NCI-H2107 treated with DMSO at 0.1 percent for 48 hours (cell line): ENCODE measurements around the gene GNAO1.
A peak's percentile ranks its signal among the peaks of the same experiment; 100 is the strongest.

Experiments
- DNase-seq: peaks from one replicate; lab custom pipeline; 2025; ENCODE audit not compliant: unreplicated experiment; lab: John Stamatoyannopoulos, UW

The GNAO1 gene

DNA sequence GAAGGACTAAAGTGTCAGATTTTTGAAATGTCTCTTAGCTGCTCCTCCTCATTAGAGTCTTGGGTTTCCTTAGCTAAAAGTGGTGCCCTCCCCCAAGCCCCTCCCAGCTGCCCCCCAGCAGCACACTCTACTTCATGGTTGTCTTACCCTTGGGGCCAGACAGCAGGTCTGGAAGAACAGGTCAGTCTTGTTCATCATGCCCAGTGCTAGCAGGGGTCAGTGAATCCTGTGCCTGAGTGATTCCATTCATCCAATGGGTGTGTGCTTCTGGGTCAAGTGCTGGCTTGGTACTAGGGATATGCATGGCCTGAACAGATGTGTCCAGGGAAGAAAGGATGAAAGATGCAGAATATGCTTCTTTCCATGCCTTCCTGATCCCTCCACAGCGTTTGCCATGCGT, 93.2 kb downstream of the GNAO1 start:
- no peak for DNase-seq

GRCh38 chr16:56286809-56287208, 95.5 kb downstream of the GNAO1 start:
- no peak for DNase-seq

GRCh38 chr16:56288019-56288418, 96.7 kb downstream of the GNAO1 start:
- DNase-seq, result peak; percentile 55

- no peak for DNase-seq
Observed at GRCh38 chr16:56289416-56289815, 98.1 kb downstream of the GNAO1 start.

GRCh38 chr16:56289862-56290261, 98.6 kb downstream of the GNAO1 start:
- DNase-seq, result no peak

DNA sequence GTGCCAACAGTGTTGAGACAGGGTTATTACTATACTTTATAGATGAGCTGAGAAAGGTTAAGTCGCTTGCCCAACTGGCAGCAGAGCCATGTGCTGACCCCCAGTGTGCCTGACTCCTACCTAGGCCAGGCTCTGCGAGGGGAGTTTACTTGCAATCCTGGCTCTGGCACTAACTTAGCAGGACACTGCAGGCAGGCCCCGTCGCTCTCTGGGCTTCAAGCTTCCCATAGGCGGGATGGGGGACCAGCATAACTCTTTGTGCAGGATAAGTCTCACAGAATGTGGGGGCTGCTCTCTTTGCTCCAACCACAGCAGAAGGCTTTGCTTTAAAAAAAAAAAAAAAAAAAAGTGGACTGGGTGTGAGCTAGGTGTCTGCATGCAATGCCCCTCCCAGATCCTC, 102.7 kb downstream of the GNAO1 start:
- no peak for DNase-seq

- no peak for DNase-seq
Observed at GRCh38 chr16:56294579-56294978, 103.3 kb downstream of the GNAO1 start.

GRCh38 chr16:56295059-56295665, 103.9 kb downstream of the GNAO1 start:
- DNase-seq, result no peak

- no peak for DNase-seq
Observed at GRCh38 chr16:56295739-56296527, 104.6 kb downstream of the GNAO1 start.

GRCh38 chr16:56297684-56298083, 106.4 kb downstream of the GNAO1 start:
- DNase-seq, result no peak

DNA sequence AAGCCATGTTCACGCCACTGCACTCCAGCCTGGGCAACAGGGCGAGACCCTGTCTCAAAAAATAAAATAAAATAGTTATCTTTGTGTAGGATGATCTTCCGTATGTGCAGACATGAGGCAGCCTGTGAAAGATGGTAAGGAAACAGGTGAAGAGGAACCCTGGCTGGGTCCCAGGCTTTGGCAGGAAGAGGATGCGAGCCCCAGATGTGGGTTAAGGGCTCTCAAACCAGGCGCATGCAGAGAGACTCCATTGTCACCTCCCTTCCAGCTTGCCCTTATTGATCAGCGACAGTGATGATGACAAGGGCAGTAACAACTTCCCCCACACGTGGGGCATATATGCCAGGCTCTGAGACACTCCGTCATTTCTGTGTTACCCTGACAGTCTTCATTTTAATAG, 106.8 kb downstream of the GNAO1 start:
- DNase-seq, result no peak

- no peak for DNase-seq
Observed at GRCh38 chr16:56298948-56299596, 107.8 kb downstream of the GNAO1 start.

GRCh38 chr16:56300242-56300623, 108.9 kb downstream of the GNAO1 start:
- DNase-seq, result no peak

GRCh38 chr16:56300891-56301850, 109.9 kb downstream of the GNAO1 start:
- no peak for DNase-seq

- DNase-seq, result no peak
Observed at GRCh38 chr16:56302506-56302905, 111.2 kb downstream of the GNAO1 start.

DNA sequence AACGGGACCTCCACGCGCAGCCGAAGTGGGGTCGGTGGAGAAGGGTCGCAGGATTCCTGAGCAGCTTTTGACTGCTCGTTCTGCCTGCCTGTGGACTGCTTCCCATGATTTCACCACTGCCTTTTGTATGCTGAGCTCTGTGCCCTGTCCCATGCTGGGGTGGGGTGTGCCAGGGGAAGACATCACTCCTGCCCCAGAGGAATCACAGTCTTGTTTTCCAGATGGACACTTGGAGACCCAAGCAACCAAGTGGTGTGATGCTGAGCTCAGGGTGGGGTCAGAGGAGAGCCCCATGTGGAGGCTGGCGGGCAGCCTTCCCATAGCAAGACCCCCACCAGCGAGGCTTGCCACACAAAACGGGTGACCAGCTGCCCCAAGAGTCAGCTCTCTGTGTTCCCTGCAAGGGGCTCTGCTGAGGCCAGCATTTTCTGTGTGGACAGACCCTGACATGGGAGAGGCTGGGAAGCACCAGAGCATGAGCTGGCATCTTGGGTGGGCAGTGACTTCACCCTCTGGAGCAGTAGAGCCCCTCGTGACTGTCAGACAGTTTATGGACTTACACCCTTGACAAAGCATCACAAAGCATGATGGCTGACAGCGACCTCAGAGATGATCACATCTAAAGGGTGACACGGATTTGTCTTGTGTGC, 111.9 kb downstream of the GNAO1 start:
- DNase-seq, result no peak

DNA sequence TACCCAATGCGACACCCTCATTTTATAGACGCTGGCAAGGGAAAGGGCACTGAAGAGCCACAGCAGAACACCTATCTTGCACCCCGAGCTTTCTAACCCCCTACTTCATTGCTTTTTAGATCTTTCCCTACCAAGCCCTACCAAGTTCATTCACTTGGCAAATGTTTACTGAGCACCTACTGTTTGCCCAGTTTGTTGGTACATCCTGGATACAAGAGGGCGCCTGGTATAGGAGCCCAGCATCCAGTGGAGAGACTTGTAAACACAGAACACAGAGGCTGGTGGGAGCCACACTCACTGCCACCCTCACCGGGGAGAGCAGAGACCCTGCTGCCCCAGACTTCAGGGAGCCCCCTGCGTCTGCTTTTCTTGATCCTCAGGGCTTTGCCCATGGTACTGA, 112.6 kb downstream of the GNAO1 start:
- DNase-seq, result no peak

- no peak for DNase-seq
Observed at GRCh38 chr16:56305956-56306565, 114.8 kb downstream of the GNAO1 start.

GRCh38 chr16:56306690-56307533, 115.6 kb downstream of the GNAO1 start:
- no peak for DNase-seq
